Measurements from ENCODE around the gene COL25A1.

COL25A1 gene

GRCh38 chr4:108982402-108983185, 319.9 kb downstream of the COL25A1 start:
- no peak for DNase-seq (ENCODE audit: low read depth, low spot score)
- H3K27ac ChIP-seq: no peak overlapping the region

GRCh38 chr4:108980455-108981239, 321.8 kb downstream of the COL25A1 start:
- no peak overlapping the region for H3K27ac ChIP-seq
- no peak for DNase-seq (ENCODE audit: low read depth, low spot score)

GRCh38 chr4:108979759-108980158, 322.7 kb downstream of the COL25A1 start:
- no peak overlapping the region for H3K27ac ChIP-seq
- no peak for DNase-seq (ENCODE audit: low read depth, low spot score)

GRCh38 chr4:108978066-108978465, 324.4 kb downstream of the COL25A1 start:
- no peak overlapping the region for H3K27ac ChIP-seq
- no peak for DNase-seq (ENCODE audit: low read depth, low spot score)

- DNase-seq (ENCODE audit: low read depth, low spot score): no peak
- no peak overlapping the region for H3K27ac ChIP-seq
These were observed 329.7 kb downstream of the COL25A1 start for GRCh38 chr4:108972613-108973283.

- H3K27ac ChIP-seq: no peak overlapping the region
- DNase-seq (ENCODE audit: low read depth, low spot score): no peak
These were observed 331.0 kb downstream of the COL25A1 start for GRCh38 chr4:108971473-108971872.

GRCh38 chr4:108965472-108966076, 336.9 kb downstream of the COL25A1 start:
- no peak overlapping the region for H3K27ac ChIP-seq
- DNase-seq (ENCODE audit: low read depth, low spot score): no peak

GRCh38 chr4:108965016-108965415, 337.4 kb downstream of the COL25A1 start:
- no peak overlapping the region for H3K27ac ChIP-seq
- no peak for DNase-seq (ENCODE audit: low read depth, low spot score)

- no peak for DNase-seq (ENCODE audit: low read depth, low spot score)
- no peak overlapping the region for H3K27ac ChIP-seq
These were observed 338.5 kb downstream of the COL25A1 start for GRCh38 chr4:108963910-108964309.

GRCh38 chr4:108959491-108959890, 343.0 kb downstream of the COL25A1 start:
- DNase-seq (ENCODE audit: low read depth, low spot score): no peak
- no peak overlapping the region for H3K27ac ChIP-seq

- H3K27ac ChIP-seq: no peak overlapping the region
- DNase-seq (ENCODE audit: low read depth, low spot score): no peak
These were observed 347.6 kb downstream of the COL25A1 start for GRCh38 chr4:108954880-108955279.

- DNase-seq (ENCODE audit: low read depth, low spot score): no peak
- no peak overlapping the region for H3K27ac ChIP-seq
These were observed 348.5 kb downstream of the COL25A1 start for GRCh38 chr4:108953941-108954340.

GRCh38 chr4:108950158-108950915, 352.1 kb downstream of the COL25A1 start:
- DNase-seq (ENCODE audit: low read depth, low spot score): no peak
- H3K27ac ChIP-seq: no peak overlapping the region

- no peak for DNase-seq (ENCODE audit: low read depth, low spot score)
- H3K27ac ChIP-seq: no peak overlapping the region
These were observed 354.9 kb downstream of the COL25A1 start for GRCh38 chr4:108947526-108947925.

GRCh38 chr4:108946237-108946636, 356.2 kb downstream of the COL25A1 start:
- no peak for DNase-seq (ENCODE audit: low read depth, low spot score)
- H3K27ac ChIP-seq: no peak overlapping the region

- no peak overlapping the region for H3K27ac ChIP-seq
- DNase-seq (ENCODE audit: low read depth, low spot score): no peak
These were observed 358.4 kb downstream of the COL25A1 start for GRCh38 chr4:108943976-108944591.

- H3K27ac ChIP-seq: no peak overlapping the region
- no peak for DNase-seq (ENCODE audit: low read depth, low spot score)
These were observed 359.1 kb downstream of the COL25A1 start for GRCh38 chr4:108943371-108943770.

GRCh38 chr4:108941904-108942430, 360.5 kb downstream of the COL25A1 start:
- no peak for DNase-seq (ENCODE audit: low read depth, low spot score)
- no peak overlapping the region for H3K27ac ChIP-seq

GRCh38 chr4:108940634-108941033, 361.8 kb downstream of the COL25A1 start:
- no peak for DNase-seq (ENCODE audit: low read depth, low spot score)
- no peak overlapping the region for H3K27ac ChIP-seq
